K562 (cell line): ENCODE results near the gene SLC4A2. TPM values are rescaled to one million over a fixed set of nuclear protein-coding genes. Genes with fewer than 3 reads are reported as not detected.

Experiments
- ETV5 ChIP-seq: sonication (generic); formaldehyde crosslinking; IDR thresholded peaks from 2 replicates; pipeline ENCODE4 v1.4.0; 2020; ENCODE audit warnings: low read depth, mild to moderate bottlenecking, missing genetic modification reagents
- KDM2B ChIP-seq: fragments of 250-450 bp; sonication (Bioruptor Pico); IDR thresholded peaks from 2 replicates; pipeline ENCODE4 v1.8.0; 2021; ENCODE audit warnings: mild to moderate bottlenecking, moderate library complexity
- MTA3 ChIP-seq: fragments of 450-650 bp; formaldehyde crosslinking; IDR thresholded peaks from 2 replicates; pipeline ENCODE4 v1.6.1; 2017; ENCODE audit warnings: mild to moderate bottlenecking, borderline replicate concordance
- MYC ChIP-seq, 2 experiments: fragments of 250-450 bp in 1 of 2; sonication (Bioruptor Pico) in 1 of 2; IDR thresholded peaks; 2 replicates each; pipeline versions ENCODE4 v1.5.1 to v1.6.1; 2012 to 2021; ENCODE audit warnings: low read depth in 2 of 2, borderline replicate concordance in 1 of 2, improper control_type of control experiment in 1 of 2, low read length in 1 of 2, mild to moderate bottlenecking in 1 of 2, moderate library complexity in 1 of 2
- SIN3A ChIP-seq, 2 experiments: fragments of 150-350 bp in 1 of 2; IDR thresholded peaks; 2 replicates each; pipeline ENCODE4 v1.6.1; 2011 to 2016; ENCODE audit warnings: borderline replicate concordance in 2 of 2, low read depth in 2 of 2, low read length in 2 of 2, mild to moderate bottlenecking in 2 of 2, moderate library complexity in 2 of 2; ENCODE audit not compliant: control insufficient read depth in 1 of 2
- TAF15 ChIP-seq: fragments of 200-400 bp; formaldehyde crosslinking; IDR thresholded peaks from 2 replicates; pipeline ENCODE4 v1.6.1; 2017; ENCODE audit warnings: mild to moderate bottlenecking, low read depth, low read length, moderate library complexity
- ZNF165 ChIP-seq: fragments of 250-450 bp; sonication (Bioruptor Pico); IDR thresholded peaks from 2 replicates; pipeline ENCODE4 v1.4.0; 2020; ENCODE audit warnings: borderline replicate concordance
- polyA plus RNA-seq, 8 experiments: library from polyadenylated mRNA; depleted of rRNA in 4 of 8; stranded (reverse) in 5 of 8; unstranded in 3 of 8; fragments of >200 nt; fragmentation: Nextera tagmentation in 2 of 8; fragmentation: Illumina TruSeq in 1 of 8; extraction: Ambion mirVana in 2 of 8; extraction: Trizol in 1 of 8; gene quantifications; 2 replicates each; pipeline versions ENCODE4 v1.2.1 to v1.2.3, GENCODE V29; 2011 to 2014; ENCODE audit warnings: inconsistent platforms in 1 of 8, missing spikeins in 1 of 8
- total RNA-seq, 7 experiments: library from RNA; depleted of rRNA in 6 of 7; stranded (reverse); fragments of >200 nt in 6 of 7; fragmentation: Illumina TruSeq in 2 of 7; extraction: Trizol in 2 of 7; gene quantifications; 2 replicates each; pipeline versions ENCODE4 v1.2.1 to v1.2.3, GENCODE V29; 2011 to 2021; ENCODE audit warnings: low replicate concordance in 1 of 7
- TF ChIP-seq, protein P1 (sequence below): fragments of 250-450 bp; sonication (Bioruptor Pico); IDR thresholded peaks from 2 replicates; pipeline ENCODE4 v1.4.0; 2020
- TF ChIP-seq, protein P2 (sequence below), 2 experiments: fragments of 450-650 bp; IDR thresholded peaks; 2 replicates each; pipeline ENCODE4 v1.6.1; 2018; ENCODE audit warnings: mild to moderate bottlenecking in 2 of 2, low read depth in 1 of 2; ENCODE audit not compliant: partially characterized antibody in 2 of 2
- TF ChIP-seq, protein P3 (sequence below), 2 experiments: fragments of 450-650 bp in 1 of 2; sonication (generic) in 1 of 2; formaldehyde crosslinking; conservative IDR thresholded peaks; 2 replicates each; pipeline versions ENCODE4 v1.4.0 to v1.8.1; 2020 to 2022; ENCODE audit warnings: mild to moderate bottlenecking in 1 of 2, missing genetic modification reagents in 1 of 2
- TF ChIP-seq, protein P4 (sequence below): fragments of 200-800 bp; sonication (Bioruptor generic); IDR thresholded peaks from 2 replicates; pipeline ENCODE4 v1.6.1; 2017; ENCODE audit warnings: missing genetic modification characterization, missing compliant biosample characterization

SLC4A2 gene
- total and polyA plus RNA-seq, 9 of the 15 experiments (the other 6 are each of a cell fraction or from before 2014, with no cell fraction given): 11.4 to 375 (median 130) TPM

DNA sequence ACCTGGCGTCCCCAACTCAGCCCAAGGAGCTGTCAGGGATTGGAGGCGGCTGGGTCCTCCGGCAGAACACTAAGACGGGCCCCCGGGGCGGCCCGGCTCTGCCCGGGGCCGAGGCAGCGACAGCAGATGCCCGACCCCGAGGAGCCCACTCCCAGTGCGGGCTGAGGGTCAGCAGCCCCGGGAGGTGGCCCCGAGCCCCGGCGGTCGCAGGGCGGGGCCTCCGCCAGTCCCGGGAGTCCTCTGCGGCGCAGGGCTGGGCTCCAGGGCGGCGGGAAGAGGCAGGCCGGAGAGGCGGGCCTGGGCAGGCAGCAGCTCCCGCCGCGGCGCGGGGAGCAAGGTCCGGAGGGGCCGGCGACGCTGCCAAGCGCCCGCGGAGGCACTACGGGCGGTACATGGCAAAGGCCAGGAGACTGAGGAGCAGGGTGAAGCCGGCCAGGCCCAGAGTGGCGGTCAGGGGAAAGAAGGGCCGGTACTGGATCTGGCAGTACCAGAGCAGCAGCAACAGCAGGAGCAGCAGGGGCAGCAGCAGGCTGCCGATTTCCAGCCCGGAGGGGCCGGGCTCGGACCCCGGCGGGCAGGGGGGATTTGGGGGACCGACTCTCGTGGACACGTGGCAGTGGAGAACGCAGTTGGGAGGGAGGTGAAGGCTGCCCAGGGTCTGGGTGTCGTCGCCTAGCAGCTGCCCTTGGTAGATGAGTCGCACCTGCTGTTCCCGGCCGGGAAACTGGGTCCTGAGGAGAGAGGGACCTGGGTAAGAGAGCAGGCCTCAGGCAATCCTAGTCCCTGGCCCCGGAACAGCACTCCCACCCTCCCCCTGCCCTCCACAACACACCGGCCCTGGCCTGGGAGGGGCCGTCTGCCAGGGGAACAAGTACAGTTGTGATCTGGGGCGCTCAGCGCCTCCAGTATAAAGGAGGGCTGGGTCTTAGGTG is 22.0 kb downstream of the SLC4A2 start (continued):
- TF ChIP-seq, protein P1, sequence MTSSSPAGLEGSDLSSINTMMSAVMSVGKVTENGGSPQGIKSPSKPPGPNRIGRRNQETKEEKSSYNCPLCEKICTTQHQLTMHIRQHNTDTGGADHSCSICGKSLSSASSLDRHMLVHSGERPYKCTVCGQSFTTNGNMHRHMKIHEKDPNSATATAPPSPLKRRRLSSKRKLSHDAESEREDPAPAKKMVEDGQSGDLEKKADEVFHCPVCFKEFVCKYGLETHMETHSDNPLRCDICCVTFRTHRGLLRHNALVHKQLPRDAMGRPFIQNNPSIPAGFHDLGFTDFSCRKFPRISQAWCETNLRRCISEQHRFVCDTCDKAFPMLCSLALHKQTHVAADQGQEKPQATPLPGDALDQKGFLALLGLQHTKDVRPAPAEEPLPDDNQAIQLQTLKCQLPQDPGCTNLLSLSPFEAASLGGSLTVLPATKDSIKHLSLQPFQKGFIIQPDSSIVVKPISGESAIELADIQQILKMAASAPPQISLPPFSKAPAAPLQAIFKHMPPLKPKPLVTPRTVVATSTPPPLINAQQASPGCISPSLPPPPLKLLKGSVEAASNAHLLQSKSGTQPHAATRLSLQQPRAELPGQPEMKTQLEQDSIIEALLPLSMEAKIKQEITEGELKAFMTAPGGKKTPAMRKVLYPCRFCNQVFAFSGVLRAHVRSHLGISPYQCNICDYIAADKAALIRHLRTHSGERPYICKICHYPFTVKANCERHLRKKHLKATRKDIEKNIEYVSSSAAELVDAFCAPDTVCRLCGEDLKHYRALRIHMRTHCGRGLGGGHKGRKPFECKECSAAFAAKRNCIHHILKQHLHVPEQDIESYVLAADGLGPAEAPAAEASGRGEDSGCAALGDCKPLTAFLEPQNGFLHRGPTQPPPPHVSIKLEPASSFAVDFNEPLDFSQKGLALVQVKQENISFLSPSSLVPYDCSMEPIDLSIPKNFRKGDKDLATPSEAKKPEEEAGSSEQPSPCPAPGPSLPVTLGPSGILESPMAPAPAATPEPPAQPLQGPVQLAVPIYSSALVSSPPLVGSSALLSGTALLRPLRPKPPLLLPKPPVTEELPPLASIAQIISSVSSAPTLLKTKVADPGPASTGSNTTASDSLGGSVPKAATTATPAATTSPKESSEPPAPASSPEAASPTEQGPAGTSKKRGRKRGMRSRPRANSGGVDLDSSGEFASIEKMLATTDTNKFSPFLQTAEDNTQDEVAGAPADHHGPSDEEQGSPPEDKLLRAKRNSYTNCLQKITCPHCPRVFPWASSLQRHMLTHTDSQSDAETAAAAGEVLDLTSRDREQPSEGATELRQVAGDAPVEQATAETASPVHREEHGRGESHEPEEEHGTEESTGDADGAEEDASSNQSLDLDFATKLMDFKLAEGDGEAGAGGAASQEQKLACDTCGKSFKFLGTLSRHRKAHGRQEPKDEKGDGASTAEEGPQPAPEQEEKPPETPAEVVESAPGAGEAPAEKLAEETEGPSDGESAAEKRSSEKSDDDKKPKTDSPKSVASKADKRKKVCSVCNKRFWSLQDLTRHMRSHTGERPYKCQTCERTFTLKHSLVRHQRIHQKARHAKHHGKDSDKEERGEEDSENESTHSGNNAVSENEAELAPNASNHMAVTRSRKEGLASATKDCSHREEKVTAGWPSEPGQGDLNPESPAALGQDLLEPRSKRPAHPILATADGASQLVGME: no peak
- TF ChIP-seq SIN3A (IDR thresholded peaks at IDR 0.05; ENCODE audit: borderline replicate concordance in 2 of 2, control insufficient read depth in 1 of 2, low read depth in 2 of 2, low read length in 2 of 2): peak in 1 of 2 experiments; percentile 55; a peak in 2 of 4 replicates
- peak; percentile 3; the same call in 1 of the 2 replicates for TF ChIP-seq MYC (IDR thresholded peaks at IDR 0.05; ENCODE audit: low read depth, low read length)
- TF ChIP-seq MYC (CRISPR knock-in tag; IDR thresholded peaks at IDR 0.05; ENCODE audit: borderline replicate concordance, low read depth): peak; percentile 84
- 0 out of 2 replicates have a peak, but pooled peaks have one; percentile 39 for TF ChIP-seq ZNF165
- TF ChIP-seq ETV5 (CRISPR knock-in tag): peak; percentile 11; the same call in 1 of the 2 replicates
- peak; percentile 17; the same call in 1 of the 2 replicates for TF ChIP-seq MTA3
- TF ChIP-seq, protein P2, sequence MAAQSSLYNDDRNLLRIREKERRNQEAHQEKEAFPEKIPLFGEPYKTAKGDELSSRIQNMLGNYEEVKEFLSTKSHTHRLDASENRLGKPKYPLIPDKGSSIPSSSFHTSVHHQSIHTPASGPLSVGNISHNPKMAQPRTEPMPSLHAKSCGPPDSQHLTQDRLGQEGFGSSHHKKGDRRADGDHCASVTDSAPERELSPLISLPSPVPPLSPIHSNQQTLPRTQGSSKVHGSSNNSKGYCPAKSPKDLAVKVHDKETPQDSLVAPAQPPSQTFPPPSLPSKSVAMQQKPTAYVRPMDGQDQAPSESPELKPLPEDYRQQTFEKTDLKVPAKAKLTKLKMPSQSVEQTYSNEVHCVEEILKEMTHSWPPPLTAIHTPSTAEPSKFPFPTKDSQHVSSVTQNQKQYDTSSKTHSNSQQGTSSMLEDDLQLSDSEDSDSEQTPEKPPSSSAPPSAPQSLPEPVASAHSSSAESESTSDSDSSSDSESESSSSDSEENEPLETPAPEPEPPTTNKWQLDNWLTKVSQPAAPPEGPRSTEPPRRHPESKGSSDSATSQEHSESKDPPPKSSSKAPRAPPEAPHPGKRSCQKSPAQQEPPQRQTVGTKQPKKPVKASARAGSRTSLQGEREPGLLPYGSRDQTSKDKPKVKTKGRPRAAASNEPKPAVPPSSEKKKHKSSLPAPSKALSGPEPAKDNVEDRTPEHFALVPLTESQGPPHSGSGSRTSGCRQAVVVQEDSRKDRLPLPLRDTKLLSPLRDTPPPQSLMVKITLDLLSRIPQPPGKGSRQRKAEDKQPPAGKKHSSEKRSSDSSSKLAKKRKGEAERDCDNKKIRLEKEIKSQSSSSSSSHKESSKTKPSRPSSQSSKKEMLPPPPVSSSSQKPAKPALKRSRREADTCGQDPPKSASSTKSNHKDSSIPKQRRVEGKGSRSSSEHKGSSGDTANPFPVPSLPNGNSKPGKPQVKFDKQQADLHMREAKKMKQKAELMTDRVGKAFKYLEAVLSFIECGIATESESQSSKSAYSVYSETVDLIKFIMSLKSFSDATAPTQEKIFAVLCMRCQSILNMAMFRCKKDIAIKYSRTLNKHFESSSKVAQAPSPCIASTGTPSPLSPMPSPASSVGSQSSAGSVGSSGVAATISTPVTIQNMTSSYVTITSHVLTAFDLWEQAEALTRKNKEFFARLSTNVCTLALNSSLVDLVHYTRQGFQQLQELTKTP (IDR thresholded peaks at IDR 0.05; ENCODE audit: low read depth in 1 of 2, partially characterized antibody in 2 of 2): peak in 1 of 2 experiments; percentile 14
- TF ChIP-seq, protein P3, sequence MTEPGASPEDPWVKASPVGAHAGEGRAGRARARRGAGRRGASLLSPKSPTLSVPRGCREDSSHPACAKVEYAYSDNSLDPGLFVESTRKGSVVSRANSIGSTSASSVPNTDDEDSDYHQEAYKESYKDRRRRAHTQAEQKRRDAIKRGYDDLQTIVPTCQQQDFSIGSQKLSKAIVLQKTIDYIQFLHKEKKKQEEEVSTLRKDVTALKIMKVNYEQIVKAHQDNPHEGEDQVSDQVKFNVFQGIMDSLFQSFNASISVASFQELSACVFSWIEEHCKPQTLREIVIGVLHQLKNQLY (CRISPR knock-in tag; conservative IDR thresholded peaks at IDR 0.05): peak; percentile 52 to 63; a peak in 1 of 4 replicates
- 0 out of 2 replicates have a peak, but pooled peaks have one; percentile 31 for TF ChIP-seq TAF15
- TF ChIP-seq, protein P4, sequence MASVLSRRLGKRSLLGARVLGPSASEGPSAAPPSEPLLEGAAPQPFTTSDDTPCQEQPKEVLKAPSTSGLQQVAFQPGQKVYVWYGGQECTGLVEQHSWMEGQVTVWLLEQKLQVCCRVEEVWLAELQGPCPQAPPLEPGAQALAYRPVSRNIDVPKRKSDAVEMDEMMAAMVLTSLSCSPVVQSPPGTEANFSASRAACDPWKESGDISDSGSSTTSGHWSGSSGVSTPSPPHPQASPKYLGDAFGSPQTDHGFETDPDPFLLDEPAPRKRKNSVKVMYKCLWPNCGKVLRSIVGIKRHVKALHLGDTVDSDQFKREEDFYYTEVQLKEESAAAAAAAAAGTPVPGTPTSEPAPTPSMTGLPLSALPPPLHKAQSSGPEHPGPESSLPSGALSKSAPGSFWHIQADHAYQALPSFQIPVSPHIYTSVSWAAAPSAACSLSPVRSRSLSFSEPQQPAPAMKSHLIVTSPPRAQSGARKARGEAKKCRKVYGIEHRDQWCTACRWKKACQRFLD (CRISPR knock-in tag): 0 out of 2 replicates have a peak, but pooled peaks have one; percentile 8
- peak; percentile 6; the same call in 1 of the 2 replicates for TF ChIP-seq KDM2B (CRISPR knock-in tag)
